ENCODE results near the gene TNIP3. TPM values are rescaled to one million over a fixed set of nuclear protein-coding genes. Genes with fewer than 3 reads are reported as not detected.

Gene TNIP3
- total RNA-seq, 1 donor from 2014 or later, result 0.14 TPM

DNA sequence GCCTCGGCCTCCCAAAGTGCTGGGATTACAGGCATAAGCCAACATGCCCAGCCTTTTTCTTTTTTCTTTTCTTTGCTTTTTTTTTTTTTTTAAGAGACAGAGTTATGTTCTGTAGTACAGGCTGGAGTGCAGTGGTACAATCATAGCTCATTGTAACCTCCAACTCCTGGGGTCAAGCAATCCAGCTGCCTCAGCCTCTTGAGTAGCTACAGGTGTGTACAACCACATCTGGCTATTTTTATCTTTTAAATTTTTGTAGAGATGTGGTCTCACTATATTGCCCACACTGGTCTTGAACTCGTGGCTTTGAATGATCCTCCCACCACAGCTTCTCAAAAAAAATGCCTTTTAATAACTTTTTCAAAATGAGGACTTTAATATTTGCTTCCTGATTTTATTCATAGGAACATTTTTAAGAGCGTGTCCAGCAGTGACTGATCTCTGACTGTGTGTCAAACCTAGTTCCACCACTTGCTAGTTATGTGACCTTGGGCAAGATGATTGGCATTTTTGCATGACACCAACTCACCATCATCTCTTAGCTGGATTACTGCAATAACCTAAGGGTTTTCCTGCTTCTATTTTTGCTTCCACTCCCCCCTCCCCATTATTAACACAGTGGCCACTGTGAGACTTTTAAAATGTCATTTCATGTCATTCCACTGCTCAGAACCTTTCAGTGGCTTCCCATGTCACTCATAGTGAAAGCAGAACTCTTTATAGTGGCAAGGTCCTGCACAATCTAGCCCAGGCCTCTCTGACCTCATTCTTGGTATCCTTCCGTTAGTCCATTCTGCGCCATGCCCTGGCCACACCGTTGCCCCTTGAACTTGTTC, 4.5 kb upstream of the TNIP3 start:
- H3K36me3 ChIP-seq (ENCODE audit: insufficient read depth, low read length), result no peaks in the 10 kb centered on the region
- H3K4me1 Mint-ChIP-seq (ENCODE audit: low read depth, unreplicated experiment), result no peaks in the 10 kb centered on the region
- TF ChIP-seq, protein P1, sequence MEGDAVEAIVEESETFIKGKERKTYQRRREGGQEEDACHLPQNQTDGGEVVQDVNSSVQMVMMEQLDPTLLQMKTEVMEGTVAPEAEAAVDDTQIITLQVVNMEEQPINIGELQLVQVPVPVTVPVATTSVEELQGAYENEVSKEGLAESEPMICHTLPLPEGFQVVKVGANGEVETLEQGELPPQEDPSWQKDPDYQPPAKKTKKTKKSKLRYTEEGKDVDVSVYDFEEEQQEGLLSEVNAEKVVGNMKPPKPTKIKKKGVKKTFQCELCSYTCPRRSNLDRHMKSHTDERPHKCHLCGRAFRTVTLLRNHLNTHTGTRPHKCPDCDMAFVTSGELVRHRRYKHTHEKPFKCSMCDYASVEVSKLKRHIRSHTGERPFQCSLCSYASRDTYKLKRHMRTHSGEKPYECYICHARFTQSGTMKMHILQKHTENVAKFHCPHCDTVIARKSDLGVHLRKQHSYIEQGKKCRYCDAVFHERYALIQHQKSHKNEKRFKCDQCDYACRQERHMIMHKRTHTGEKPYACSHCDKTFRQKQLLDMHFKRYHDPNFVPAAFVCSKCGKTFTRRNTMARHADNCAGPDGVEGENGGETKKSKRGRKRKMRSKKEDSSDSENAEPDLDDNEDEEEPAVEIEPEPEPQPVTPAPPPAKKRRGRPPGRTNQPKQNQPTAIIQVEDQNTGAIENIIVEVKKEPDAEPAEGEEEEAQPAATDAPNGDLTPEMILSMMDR (IDR thresholded peaks at IDR 0.05; ENCODE audit: insufficient read depth, low read depth, low read length), result no peak
- TF ChIP-seq EZH2 (IDR thresholded peaks at IDR 0.05; ENCODE audit: insufficient read depth, low read length), result no peak
- H3K9me3 ChIP-seq (ENCODE audit: insufficient read depth, low read depth, low read length), result no peaks in the 10 kb centered on the region
- H3K79me2 ChIP-seq (ENCODE audit: insufficient read depth, low read length), result no peaks in the 10 kb centered on the region
- H3K27me3 ChIP-seq (ENCODE audit: insufficient read depth, low read length), result no peaks in the 10 kb centered on the region
- FAIRE-seq, result no peak
- no peak overlapping the region for H3K4me3 ChIP-seq (ENCODE audit: insufficient read depth, low read depth, low read length)
- H3K4me3 Mint-ChIP-seq (ENCODE audit: unreplicated experiment), result no peak overlapping the region
- DNase-seq (ENCODE audit: low read depth), result no peak
- H3K27me3 Mint-ChIP-seq (ENCODE audit: low read depth, unreplicated experiment), result no peaks in the 10 kb centered on the region
- H3K27ac Mint-ChIP-seq (ENCODE audit: unreplicated experiment), result no peak overlapping the region
- H3K4me1 ChIP-seq (ENCODE audit: insufficient read depth, low read length), result no peaks in the 10 kb centered on the region
- no peaks in the 10 kb centered on the region for H3K9me3 Mint-ChIP-seq (ENCODE audit: unreplicated experiment)
- no peaks in the 10 kb centered on the region for H4K20me1 ChIP-seq (ENCODE audit: insufficient read depth, low read length)
- no peak overlapping the region for H3K9ac ChIP-seq (ENCODE audit: low read length)
- H3K27ac ChIP-seq (ENCODE audit: low read depth, low read length), result no peak overlapping the region
- H2AFZ ChIP-seq (ENCODE audit: low read depth, low read length), result no peak overlapping the region
- no peak overlapping the region for H3K4me2 ChIP-seq (ENCODE audit: low read length)
- no peaks in the 10 kb centered on the region for H3K36me3 Mint-ChIP-seq (ENCODE audit: low read depth, unreplicated experiment)

DNA sequence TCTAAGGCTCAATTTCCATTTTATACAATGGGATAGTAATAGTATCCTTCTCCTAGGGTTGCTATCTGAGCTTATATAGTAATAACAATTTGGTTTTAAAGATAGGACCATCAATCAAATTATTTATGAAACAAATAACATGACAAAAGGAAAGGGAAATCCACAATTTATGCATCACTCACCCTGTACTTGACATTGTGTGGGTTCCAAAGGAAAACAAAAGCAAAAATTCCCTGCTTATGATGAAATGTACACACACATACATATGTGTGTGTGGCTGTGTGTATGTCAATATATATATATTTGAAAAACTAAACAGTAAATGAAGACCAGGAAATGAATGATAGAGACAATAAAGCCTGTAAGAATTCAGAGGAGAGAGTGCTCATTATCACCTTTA, 2.9 kb upstream of the TNIP3 start:
- H3K9ac ChIP-seq (ENCODE audit: low read length), result no peak overlapping the region
- Mint-ChIP-seq H3K9me3 (ENCODE audit: unreplicated experiment) (no peaks in the 10 kb centered on the region), H3K4me3 (ENCODE audit: unreplicated experiment) (no peak overlapping the region), H3K36me3 (ENCODE audit: low read depth, unreplicated experiment) (no peaks in the 10 kb centered on the region), H3K4me1 (ENCODE audit: low read depth, unreplicated experiment) (no peaks in the 10 kb centered on the region), H3K27ac (ENCODE audit: unreplicated experiment) (no peak overlapping the region), H3K27me3 (ENCODE audit: low read depth, unreplicated experiment) (no peaks in the 10 kb centered on the region)
- H2AFZ ChIP-seq (ENCODE audit: low read depth, low read length), result no peak overlapping the region
- H3K27me3 ChIP-seq (ENCODE audit: insufficient read depth, low read length), result no peaks in the 10 kb centered on the region
- no peaks in the 10 kb centered on the region for H3K36me3 ChIP-seq (ENCODE audit: insufficient read depth, low read length)
- H3K4me3 ChIP-seq (ENCODE audit: insufficient read depth, low read depth, low read length), result no peak overlapping the region
- H3K4me2 ChIP-seq (ENCODE audit: low read length), result no peak overlapping the region
- H3K4me1 ChIP-seq (ENCODE audit: insufficient read depth, low read length), result no peaks in the 10 kb centered on the region
- H3K27ac ChIP-seq (ENCODE audit: low read depth, low read length), result no peak overlapping the region
- no peaks in the 10 kb centered on the region for H4K20me1 ChIP-seq (ENCODE audit: insufficient read depth, low read length)
- H3K9me3 ChIP-seq (ENCODE audit: insufficient read depth, low read depth, low read length), result no peaks in the 10 kb centered on the region
- TF ChIP-seq, protein P1 (IDR thresholded peaks at IDR 0.05; ENCODE audit: insufficient read depth, low read depth, low read length), result no peak
- TF ChIP-seq EZH2 (IDR thresholded peaks at IDR 0.05; ENCODE audit: insufficient read depth, low read length), result no peak
- no peaks in the 10 kb centered on the region for H3K79me2 ChIP-seq (ENCODE audit: insufficient read depth, low read length)
- FAIRE-seq (no peak), DNase-seq (ENCODE audit: low read depth) (no peak)

DNA sequence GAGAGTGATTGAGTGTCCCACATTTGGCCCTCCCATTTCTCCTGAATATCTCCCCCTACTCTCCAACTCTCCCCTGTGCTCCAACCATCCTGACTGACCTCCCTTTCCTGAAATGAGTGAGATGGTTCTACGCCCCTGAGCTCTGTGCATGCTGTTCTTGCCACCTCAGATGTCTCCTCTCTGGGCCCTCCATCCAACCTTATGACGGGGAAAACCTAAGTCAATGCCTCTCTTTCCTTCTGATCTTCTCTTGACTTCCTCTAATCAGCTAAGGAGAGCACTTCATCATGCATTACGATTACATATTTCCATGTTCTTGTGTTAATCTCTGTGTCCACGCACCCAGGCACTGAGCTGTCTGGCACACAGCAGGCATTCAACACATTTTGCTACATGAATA, 1.1 kb upstream of the TNIP3 start:
- H3K4me3 ChIP-seq (ENCODE audit: insufficient read depth, low read depth, low read length), result no peak overlapping the region
- no peaks in the 10 kb centered on the region for H3K27me3 ChIP-seq (ENCODE audit: insufficient read depth, low read length)
- Mint-ChIP-seq H3K27ac (ENCODE audit: unreplicated experiment) (no peak overlapping the region), H3K9me3 (ENCODE audit: unreplicated experiment) (no peaks in the 10 kb centered on the region), H3K36me3 (ENCODE audit: low read depth, unreplicated experiment) (no peaks in the 10 kb centered on the region), H3K27me3 (ENCODE audit: low read depth, unreplicated experiment) (no peaks in the 10 kb centered on the region), H3K4me3 (ENCODE audit: unreplicated experiment) (no peak overlapping the region), H3K4me1 (ENCODE audit: low read depth, unreplicated experiment) (no peaks in the 10 kb centered on the region)
- TF ChIP-seq EZH2 (IDR thresholded peaks at IDR 0.05; ENCODE audit: insufficient read depth, low read length), result no peak
- TF ChIP-seq, protein P1 (IDR thresholded peaks at IDR 0.05; ENCODE audit: insufficient read depth, low read depth, low read length), result no peak
- no peaks in the 10 kb centered on the region for H3K9me3 ChIP-seq (ENCODE audit: insufficient read depth, low read depth, low read length)
- no peak overlapping the region for H3K9ac ChIP-seq (ENCODE audit: low read length)
- H3K36me3 ChIP-seq (ENCODE audit: insufficient read depth, low read length), result no peaks in the 10 kb centered on the region
- no peak overlapping the region for H2AFZ ChIP-seq (ENCODE audit: low read depth, low read length)
- H4K20me1 ChIP-seq (ENCODE audit: insufficient read depth, low read length), result no peaks in the 10 kb centered on the region
- no peak for FAIRE-seq
- H3K79me2 ChIP-seq (ENCODE audit: insufficient read depth, low read length), result no peaks in the 10 kb centered on the region
- no peak overlapping the region for H3K27ac ChIP-seq (ENCODE audit: low read depth, low read length)
- no peak overlapping the region for H3K4me2 ChIP-seq (ENCODE audit: low read length)
- DNase-seq (ENCODE audit: low read depth), result no peak
- no peaks in the 10 kb centered on the region for H3K4me1 ChIP-seq (ENCODE audit: insufficient read depth, low read length)
